Muscle layer of colon (tissue), 2 donors: ENCODE results near the gene ITGA11.
A peak's percentile ranks its signal among the peaks of the same experiment; 100 is the strongest.

ENCODE experiments used
- H3K27ac ChIP-seq: one replicate; pipeline ENCODE4 v1.7.0; 2013; ENCODE audit warnings: low read depth, mild to moderate bottlenecking, low read length, moderate library complexity
- H3K27me3 ChIP-seq, 2 donors: one replicate each; pipeline ENCODE4 v1.7.0; 2013; ENCODE audit warnings: low read length in 2 of 2, mild to moderate bottlenecking in 2 of 2; ENCODE audit not compliant: insufficient read depth in 2 of 2, control insufficient read depth in 1 of 2
- H3K36me3 ChIP-seq: one replicate; pipeline ENCODE4 v1.7.0; 2013; ENCODE audit warnings: mild to moderate bottlenecking, low read length; ENCODE audit not compliant: insufficient read depth
- H3K4me1 ChIP-seq: one replicate; pipeline ENCODE4 v1.7.0; 2013; ENCODE audit warnings: mild to moderate bottlenecking, low read length; ENCODE audit not compliant: insufficient read depth
- H3K4me3 ChIP-seq, 2 donors: one replicate each; pipeline ENCODE4 v1.7.0; 2013; ENCODE audit warnings: low read length in 2 of 2, low read depth in 1 of 2, mild to moderate bottlenecking in 1 of 2, moderate library complexity in 1 of 2
- H3K9ac ChIP-seq: one replicate; pipeline ENCODE4 v1.7.0; 2013; ENCODE audit warnings: low read length
- H3K9me3 ChIP-seq: one replicate; pipeline ENCODE4 v1.7.0; 2013; ENCODE audit warnings: mild to moderate bottlenecking, low read length
- donor health status: abdominal sarcoma.
- donor health status: Adenocarcinoma of cecum.

ITGA11 gene

GRCh38 chr15:68258692-68259091 lies 173.3 kb downstream of the ITGA11 start:
- no peaks in the 10 kb centered on the region for H3K4me1 ChIP-seq
- H3K9ac ChIP-seq, result no peak overlapping the region
- H3K27ac ChIP-seq, result no peak overlapping the region
- H3K9me3 ChIP-seq, result no peaks in the 10 kb centered on the region
- no peak overlapping the region for H3K4me3 ChIP-seq
- no peaks in the 10 kb centered on the region for H3K27me3 ChIP-seq
- no peaks in the 10 kb centered on the region for H3K36me3 ChIP-seq

- Histone ChIP-seq H3K27me3 (no peaks in the 10 kb centered on the region), H3K36me3 (no peaks in the 10 kb centered on the region), H3K9me3 (no peaks in the 10 kb centered on the region), H3K9ac (peak overlapping the region; percentile 44), H3K4me3 (peak overlapping the region; percentile 74 to 78), H3K27ac (peak overlapping the region; percentile 85), H3K4me1 (no peaks in the 10 kb centered on the region)
Measured at GRCh38 chr15:68256675-68257450, 175.1 kb downstream of the ITGA11 start.

DNA sequence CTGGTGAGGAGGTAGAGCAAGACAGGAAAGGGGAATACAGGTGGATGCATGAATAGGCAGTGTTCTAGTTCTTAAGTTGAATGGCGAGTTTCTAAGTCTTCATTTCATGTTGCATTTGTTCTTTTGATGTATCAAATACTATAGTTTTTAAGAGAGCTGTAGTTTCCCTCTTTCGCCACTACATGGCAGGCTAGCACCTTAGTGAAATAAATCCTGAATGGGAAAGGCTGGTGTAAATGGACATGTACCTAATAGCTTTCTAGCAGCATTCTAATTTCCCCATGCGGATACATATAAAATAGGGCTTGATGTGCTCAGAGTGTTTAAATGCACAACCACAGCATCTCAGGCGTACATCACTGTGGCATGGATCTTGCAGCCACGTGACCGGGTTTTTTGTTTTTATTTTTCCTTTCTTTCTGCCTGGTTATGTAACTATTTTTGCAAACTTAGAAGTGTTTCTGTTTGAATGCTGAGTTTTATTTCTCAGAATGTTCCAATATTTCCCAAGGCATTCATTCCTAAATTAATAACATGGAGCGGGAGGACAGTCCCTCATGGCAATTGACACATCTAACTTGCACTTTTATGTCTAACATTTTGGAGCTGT lies 178.9 kb downstream of the ITGA11 start:
- Histone ChIP-seq H3K9me3 (no peaks in the 10 kb centered on the region), H3K9ac (no peak overlapping the region), H3K4me1 (no peaks in the 10 kb centered on the region), H3K36me3 (no peaks in the 10 kb centered on the region), H3K27ac (no peak overlapping the region), H3K27me3 (no peaks in the 10 kb centered on the region), H3K4me3 (no peak overlapping the region)

- Histone ChIP-seq H3K36me3 (no peaks in the 10 kb centered on the region), H3K4me1 (no peaks in the 10 kb centered on the region), H3K27me3 (no peaks in the 10 kb centered on the region), H3K9ac (no peak overlapping the region), H3K27ac (no peak overlapping the region), H3K4me3 (no peak overlapping the region), H3K9me3 (no peaks in the 10 kb centered on the region)
Measured at GRCh38 chr15:68249058-68249713, 182.8 kb downstream of the ITGA11 start.
